Right atrium auricular region (tissue), 2 donors: ENCODE measurements around the gene PDZD2. TPM values are rescaled to one million over a fixed set of nuclear protein-coding genes. Genes with fewer than 3 reads are reported as not detected.

ENCODE experiments used
- DNase-seq: peaks from one replicate; pipeline ENCODE4 v3.0.0-alpha.2; 2019; ENCODE audit warnings: low spot score
- H3K27ac ChIP-seq, 2 donors: fragments of 200-600 bp; sonication (generic); 1 replicate in 1 of 2; 2 replicates in 1 of 2; pipeline ENCODE4 v1.5.1; 2016 to 2019
- H3K27me3 ChIP-seq, 2 donors: fragments of 200-600 bp; sonication (generic); one replicate each; pipeline versions ENCODE4 v1.5.1 to v1.6.0; 2017 to 2019
- H3K36me3 ChIP-seq: fragments of 200-600 bp; sonication (generic); one replicate; pipeline ENCODE4 v1.5.1; 2016
- H3K4me1 ChIP-seq, 2 donors: fragments of 200-600 bp; sonication (generic); one replicate each; pipeline versions ENCODE4 v1.5.1 to v1.6.0; 2017 to 2019
- H3K4me3 ChIP-seq, 2 donors: fragments of 200-600 bp; sonication (generic); 1 replicate in 1 of 2; 2 replicates in 1 of 2; pipeline ENCODE4 v1.5.1; 2017 to 2019; ENCODE audit warnings: mild to moderate bottlenecking in 1 of 2, moderate library complexity in 1 of 2
- H3K9me3 ChIP-seq, 2 donors: fragments of 200-600 bp; sonication (generic); one replicate each; pipeline ENCODE4 v1.5.1; 2019
- CTCF ChIP-seq, 2 donors: fragments of 200-600 bp; sonication (generic); IDR thresholded peaks; one replicate each; pipeline ENCODE4 v1.5.1; 2019; ENCODE audit warnings: antibody characterized with exemption in 2 of 2
- total RNA-seq, 2 donors: library from RNA; depleted of rRNA; stranded (reverse); fragments of >200 nt; gene quantifications; one replicate each; pipeline ENCODE4 v1.1.0, GENCODE V29; 2016

The PDZD2 gene
- total RNA-seq, 2 donors from 2014 or later, result 79.5 to 86.4 TPM

GRCh38 chr5:31767335-31768031 lies 128.6 kb downstream of the PDZD2 start:
- TF ChIP-seq CTCF (IDR thresholded peaks at IDR 0.05), result no peak
- H3K9me3 ChIP-seq, result no peaks in the 10 kb centered on the region
- H3K4me1 ChIP-seq, result peaks cover 0 to 35% of the 10 kb centered on the region in 2 donors
- H3K36me3 ChIP-seq, result no peaks in the 10 kb centered on the region
- no peak for DNase-seq
- no peak overlapping the region for H3K4me3 ChIP-seq
- no peaks in the 10 kb centered on the region for H3K27me3 ChIP-seq
- H3K27ac ChIP-seq, result peak overlapping the region in 1 of 2 donors; percentile 11

- H3K27me3 ChIP-seq, result no peaks in the 10 kb centered on the region
- H3K4me3 ChIP-seq, result no peak overlapping the region
- H3K9me3 ChIP-seq, result no peaks in the 10 kb centered on the region
- peak; percentile 82 for DNase-seq
- H3K27ac ChIP-seq, result peak overlapping the region in 1 of 2 donors; percentile 11
- H3K4me1 ChIP-seq, result peaks cover 0 to 35% of the 10 kb centered on the region in 2 donors
- no peak for TF ChIP-seq CTCF (IDR thresholded peaks at IDR 0.05)
- H3K36me3 ChIP-seq, result no peaks in the 10 kb centered on the region
Observed at GRCh38 chr5:31768046-31768445, 129.1 kb downstream of the PDZD2 start.

- Histone ChIP-seq H3K4me3 (no peak overlapping the region), H3K27me3 (no peaks in the 10 kb centered on the region), H3K27ac (no peak overlapping the region), H3K36me3 (no peaks in the 10 kb centered on the region), H3K9me3 (no peaks in the 10 kb centered on the region), H3K4me1 (peaks cover 0 to 35% of the 10 kb centered on the region in 2 donors)
- no peak for TF ChIP-seq CTCF (IDR thresholded peaks at IDR 0.05)
- DNase-seq, result no peak
Observed at GRCh38 chr5:31768784-31769183, 129.9 kb downstream of the PDZD2 start.

DNA sequence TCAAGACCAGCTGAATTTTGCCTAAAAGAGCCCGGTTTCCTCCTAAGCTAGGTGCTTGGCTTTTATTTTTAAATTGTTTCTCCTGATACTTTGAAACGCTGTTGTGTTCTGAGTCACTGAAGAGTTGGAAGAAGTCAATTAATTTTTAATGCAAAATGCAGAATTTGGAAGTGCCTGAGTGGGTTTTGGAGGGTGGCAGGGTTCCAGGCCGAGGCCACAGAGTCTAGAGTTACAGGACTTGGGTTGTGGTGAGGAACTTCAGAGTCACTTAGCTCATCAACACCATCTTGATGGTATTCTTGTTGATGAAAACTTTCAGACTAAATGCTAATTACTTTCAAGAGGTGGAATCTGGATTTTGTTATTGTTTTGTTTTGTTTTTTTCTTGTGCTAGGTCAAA lies 130.6 kb downstream of the PDZD2 start:
- no peaks in the 10 kb centered on the region for H3K27me3 ChIP-seq
- H3K4me1 ChIP-seq, result peaks cover 0 to 35% of the 10 kb centered on the region in 2 donors
- DNase-seq, result no peak
- no peak overlapping the region for H3K4me3 ChIP-seq
- H3K36me3 ChIP-seq, result no peaks in the 10 kb centered on the region
- H3K9me3 ChIP-seq, result peaks cover 0 to 3% of the 10 kb centered on the region in 2 donors
- TF ChIP-seq CTCF (IDR thresholded peaks at IDR 0.05), result no peak
- H3K27ac ChIP-seq, result peak overlapping the region in 1 of 2 donors; percentile 10

GRCh38 chr5:31770132-31770720 lies 131.3 kb downstream of the PDZD2 start:
- Histone ChIP-seq H3K4me1 (peaks cover 0 to 39% of the 10 kb centered on the region in 2 donors), H3K27me3 (no peaks in the 10 kb centered on the region), H3K9me3 (peaks cover 0 to 5% of the 10 kb centered on the region in 2 donors), H3K36me3 (no peaks in the 10 kb centered on the region), H3K4me3 (no peak overlapping the region), H3K27ac (peak overlapping the region in 1 of 2 donors; percentile 10)
- no peak for DNase-seq
- TF ChIP-seq CTCF (IDR thresholded peaks at IDR 0.05), result no peak
